Measurements from ENCODE around the gene MC3R. TPM values are rescaled to one million over a fixed set of nuclear protein-coding genes. Genes with fewer than 3 reads are reported as not detected.

MC3R gene
- not detected for polyA plus RNA-seq
- long read RNA-seq, donor 1 = 0 reads
- long read RNA-seq, donor 2 = 0 reads
- long read RNA-seq, donor 3 = 0 reads
- long read RNA-seq, donor 4 = 0 reads
- long read RNA-seq, donor 5 = 0 reads
- long read RNA-seq, donor 6 = 0 reads
- long read RNA-seq, donor 7 = 0 reads
- long read RNA-seq, donor 8 = 0 reads
- long read RNA-seq, donor 9 = 0 reads
- long read RNA-seq, donor 10 = 0 reads
- long read RNA-seq, donor 11 = 0 reads

- WGBS (ENCODE audit: insufficient coverage, low lambda C conversion rate) = 100% methylated on average over 1 of the region's 9 CpGs
- H3K36me3 ChIP-seq (ENCODE audit: control insufficient read depth, insufficient read depth, low read length) = no peaks in the 10 kb centered on the region
- peaks cover 8% of the 10 kb centered on the region for H3K27me3 ChIP-seq (ENCODE audit: control insufficient read depth, insufficient read depth, low read length)
- H3K9me3 ChIP-seq (ENCODE audit: control insufficient read depth, low read depth, low read length) = no peaks in the 10 kb centered on the region
- no peaks in the 10 kb centered on the region for H3K4me1 ChIP-seq (ENCODE audit: control insufficient read depth, insufficient read depth, low read length)
- peak; percentile 26 to 29 for DNase-seq
- no peak within 1 kb of the TSS for H3K4me3 ChIP-seq (ENCODE audit: low read length)
- H3K27ac ChIP-seq (ENCODE audit: low read length) = no peak within 1 kb of the TSS
Measured at GRCh38 chr20:56247954-56248782, at the start of gene MC3R. MC3R (plus strand) TSS chr20:56248732; CDS start chr20:56248844, 112 bp downstream.

DNA sequence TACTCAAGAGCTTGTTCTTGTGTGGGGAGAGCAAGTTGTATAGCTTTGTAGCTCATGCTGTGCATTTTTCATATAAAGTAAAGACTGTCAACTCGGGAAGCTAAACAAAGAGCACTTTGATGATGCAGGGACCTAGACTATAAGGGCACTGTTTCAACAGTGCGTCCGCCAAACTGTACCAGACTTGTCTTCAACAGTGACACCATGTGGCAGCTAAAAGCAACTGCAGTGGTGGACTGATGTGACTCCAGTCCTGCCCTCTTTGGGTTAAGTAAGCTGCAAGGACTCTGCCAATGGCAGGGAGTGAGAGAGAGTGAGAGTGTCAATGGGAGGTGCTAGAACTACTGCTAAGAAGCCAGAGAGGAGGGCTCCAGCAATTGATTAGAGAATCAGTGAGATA, 48.1 kb upstream of the MC3R start:
- Histone ChIP-seq H3K36me3 (ENCODE audit: control insufficient read depth, insufficient read depth, low read length) (no peaks in the 10 kb centered on the region), H3K4me1 (ENCODE audit: control insufficient read depth, insufficient read depth, low read length) (no peaks in the 10 kb centered on the region), H3K27ac (ENCODE audit: low read length) (no peak overlapping the region), H3K27me3 (ENCODE audit: control insufficient read depth, insufficient read depth, low read length) (no peaks in the 10 kb centered on the region), H3K4me3 (ENCODE audit: low read length) (no peak overlapping the region), H3K9me3 (ENCODE audit: control insufficient read depth, low read depth, low read length) (no peaks in the 10 kb centered on the region)
- WGBS (ENCODE audit: insufficient coverage, low lambda C conversion rate) = no CpG with 5 or more reads among the region's 3 CpGs
- DNase-seq = no peak

DNA sequence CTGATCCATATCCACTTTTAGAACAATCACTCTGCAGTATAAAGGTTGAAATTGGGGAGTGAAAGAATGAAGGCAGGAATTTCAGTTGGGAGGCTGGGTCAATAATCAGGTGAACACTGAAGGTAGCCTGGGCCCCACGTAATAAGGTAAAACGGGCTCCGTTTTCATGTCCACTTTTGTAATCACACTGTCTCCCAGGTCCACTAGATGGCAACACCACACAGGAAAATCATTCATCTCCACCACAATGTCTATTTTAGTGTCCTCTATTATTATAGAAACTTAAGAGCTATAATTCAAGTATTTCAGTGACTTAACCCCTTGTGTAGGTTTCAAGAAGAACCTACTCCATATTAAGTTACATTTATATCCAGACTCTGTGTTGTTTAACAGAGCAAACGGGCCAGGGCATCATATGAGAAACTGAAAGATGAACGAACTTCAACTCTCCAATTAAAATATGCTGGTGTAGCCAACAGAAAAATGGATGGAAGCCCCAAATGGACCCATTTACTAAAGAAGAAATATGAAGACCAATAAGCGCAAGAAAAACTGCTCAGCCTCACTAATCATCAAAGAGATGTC, 45.9 kb upstream of the MC3R start:
- Histone ChIP-seq H3K9me3 (ENCODE audit: control insufficient read depth, low read depth, low read length) (no peaks in the 10 kb centered on the region), H3K4me1 (ENCODE audit: control insufficient read depth, insufficient read depth, low read length) (no peaks in the 10 kb centered on the region), H3K27me3 (ENCODE audit: control insufficient read depth, insufficient read depth, low read length) (no peaks in the 10 kb centered on the region), H3K27ac (ENCODE audit: low read length) (no peak overlapping the region), H3K4me3 (ENCODE audit: low read length) (no peak overlapping the region), H3K36me3 (ENCODE audit: control insufficient read depth, insufficient read depth, low read length) (no peaks in the 10 kb centered on the region)
- WGBS (ENCODE audit: insufficient coverage, low lambda C conversion rate) = 82% methylated on average over 3 of the region's 6 CpGs
- DNase-seq = no peak

GRCh38 chr20:56204206-56204605, 44.3 kb upstream of the MC3R start:
- Histone ChIP-seq H3K27ac (ENCODE audit: low read length) (no peak overlapping the region), H3K36me3 (ENCODE audit: control insufficient read depth, insufficient read depth, low read length) (no peaks in the 10 kb centered on the region), H3K4me3 (ENCODE audit: low read length) (no peak overlapping the region), H3K9me3 (ENCODE audit: control insufficient read depth, low read depth, low read length) (no peaks in the 10 kb centered on the region), H3K4me1 (ENCODE audit: control insufficient read depth, insufficient read depth, low read length) (no peaks in the 10 kb centered on the region), H3K27me3 (ENCODE audit: control insufficient read depth, insufficient read depth, low read length) (no peaks in the 10 kb centered on the region)
- DNase-seq = no peak
- no CpG with 5 or more reads among the region's 3 CpGs for WGBS (ENCODE audit: insufficient coverage, low lambda C conversion rate)

GRCh38 chr20:56205346-56205745, 43.2 kb upstream of the MC3R start:
- no peak for DNase-seq
- WGBS (ENCODE audit: insufficient coverage, low lambda C conversion rate) = no CpG with 5 or more reads among the region's 3 CpGs

GRCh38 chr20:56207656-56208055, 40.9 kb upstream of the MC3R start:
- H3K4me3 ChIP-seq (ENCODE audit: low read length) = no peak overlapping the region
- no CpG with 5 or more reads among the region's 4 CpGs for WGBS (ENCODE audit: insufficient coverage, low lambda C conversion rate)
- H3K36me3 ChIP-seq (ENCODE audit: control insufficient read depth, insufficient read depth, low read length) = no peaks in the 10 kb centered on the region

More at GRCh38 chr20:56205346-56205745, 43.2 kb upstream of the MC3R start:
- Histone ChIP-seq H3K4me1 (ENCODE audit: control insufficient read depth, insufficient read depth, low read length) (no peaks in the 10 kb centered on the region), H3K36me3 (ENCODE audit: control insufficient read depth, insufficient read depth, low read length) (no peaks in the 10 kb centered on the region), H3K9me3 (ENCODE audit: control insufficient read depth, low read depth, low read length) (no peaks in the 10 kb centered on the region), H3K27me3 (ENCODE audit: control insufficient read depth, insufficient read depth, low read length) (no peaks in the 10 kb centered on the region), H3K4me3 (ENCODE audit: low read length) (no peak overlapping the region), H3K27ac (ENCODE audit: low read length) (no peak overlapping the region)

GRCh38 chr20:56208121-56208520, 40.4 kb upstream of the MC3R start:
- H3K27me3 ChIP-seq (ENCODE audit: control insufficient read depth, insufficient read depth, low read length) = no peaks in the 10 kb centered on the region
- no peak overlapping the region for H3K4me3 ChIP-seq (ENCODE audit: low read length)
- H3K27ac ChIP-seq (ENCODE audit: low read length) = no peak overlapping the region
- WGBS (ENCODE audit: insufficient coverage, low lambda C conversion rate) = no CpG with 5 or more reads among the region's 1 CpG
- DNase-seq = no peak
- no peaks in the 10 kb centered on the region for H3K36me3 ChIP-seq (ENCODE audit: control insufficient read depth, insufficient read depth, low read length)
- H3K4me1 ChIP-seq (ENCODE audit: control insufficient read depth, insufficient read depth, low read length) = peaks cover 2% of the 10 kb centered on the region
- no peaks in the 10 kb centered on the region for H3K9me3 ChIP-seq (ENCODE audit: control insufficient read depth, low read depth, low read length)

More at GRCh38 chr20:56207656-56208055, 40.9 kb upstream of the MC3R start:
- Histone ChIP-seq H3K4me1 (ENCODE audit: control insufficient read depth, insufficient read depth, low read length) (peaks cover 2% of the 10 kb centered on the region), H3K27ac (ENCODE audit: low read length) (no peak overlapping the region), H3K27me3 (ENCODE audit: control insufficient read depth, insufficient read depth, low read length) (no peaks in the 10 kb centered on the region), H3K9me3 (ENCODE audit: control insufficient read depth, low read depth, low read length) (no peaks in the 10 kb centered on the region)
- DNase-seq = no peak

DNA sequence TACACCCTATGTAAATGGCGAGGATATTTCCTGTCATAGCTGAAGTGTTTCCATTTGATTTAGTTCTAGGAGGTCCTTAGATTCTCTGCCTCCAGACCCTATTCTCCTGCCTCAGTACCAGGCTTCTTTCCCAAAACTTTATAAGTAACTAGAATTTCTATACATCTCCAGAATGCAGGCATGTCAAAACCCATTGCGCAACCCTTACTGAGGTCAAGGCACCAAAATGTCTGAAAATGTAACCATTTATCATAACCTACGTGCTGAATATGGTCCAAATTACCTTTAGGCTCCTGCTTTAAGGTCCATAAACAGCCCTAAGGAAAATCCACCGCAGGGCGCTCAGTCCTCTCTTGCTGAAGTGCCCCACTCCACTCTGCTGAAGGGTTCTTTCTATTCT, 37.5 kb upstream of the MC3R start:
- H3K36me3 ChIP-seq (ENCODE audit: control insufficient read depth, insufficient read depth, low read length) = no peaks in the 10 kb centered on the region
- WGBS (ENCODE audit: insufficient coverage, low lambda C conversion rate) = 94% methylated on average over 2 of the region's 5 CpGs
- no peak overlapping the region for H3K27ac ChIP-seq (ENCODE audit: low read length)

GRCh38 chr20:56212091-56212490, 36.4 kb upstream of the MC3R start:
- WGBS (ENCODE audit: insufficient coverage, low lambda C conversion rate) = no CpG with 5 or more reads among the region's 9 CpGs
- no peaks in the 10 kb centered on the region for H3K27me3 ChIP-seq (ENCODE audit: control insufficient read depth, insufficient read depth, low read length)
- H3K36me3 ChIP-seq (ENCODE audit: control insufficient read depth, insufficient read depth, low read length) = no peaks in the 10 kb centered on the region
- no peak for DNase-seq
- no peaks in the 10 kb centered on the region for H3K9me3 ChIP-seq (ENCODE audit: control insufficient read depth, low read depth, low read length)
- no peak overlapping the region for H3K4me3 ChIP-seq (ENCODE audit: low read length)
- peaks cover 2% of the 10 kb centered on the region for H3K4me1 ChIP-seq (ENCODE audit: control insufficient read depth, insufficient read depth, low read length)
- no peak overlapping the region for H3K27ac ChIP-seq (ENCODE audit: low read length)

More for the DNA sequence above, 37.5 kb upstream of the MC3R start:
- no peak for DNase-seq
- Histone ChIP-seq H3K4me3 (ENCODE audit: low read length) (no peak overlapping the region), H3K27me3 (ENCODE audit: control insufficient read depth, insufficient read depth, low read length) (no peaks in the 10 kb centered on the region), H3K9me3 (ENCODE audit: control insufficient read depth, low read depth, low read length) (no peaks in the 10 kb centered on the region), H3K4me1 (ENCODE audit: control insufficient read depth, insufficient read depth, low read length) (peaks cover 2% of the 10 kb centered on the region)

GRCh38 chr20:56213321-56213720, 35.2 kb upstream of the MC3R start:
- no CpG with 5 or more reads among the region's 2 CpGs for WGBS (ENCODE audit: insufficient coverage, low lambda C conversion rate)
- no peaks in the 10 kb centered on the region for H3K9me3 ChIP-seq (ENCODE audit: control insufficient read depth, low read depth, low read length)
- no peaks in the 10 kb centered on the region for H3K27me3 ChIP-seq (ENCODE audit: control insufficient read depth, insufficient read depth, low read length)
- H3K27ac ChIP-seq (ENCODE audit: low read length) = no peak overlapping the region
- no peak for DNase-seq
- no peak overlapping the region for H3K4me3 ChIP-seq (ENCODE audit: low read length)
- peaks cover 2% of the 10 kb centered on the region for H3K4me1 ChIP-seq (ENCODE audit: control insufficient read depth, insufficient read depth, low read length)
- H3K36me3 ChIP-seq (ENCODE audit: control insufficient read depth, insufficient read depth, low read length) = no peaks in the 10 kb centered on the region

Measured in large intestine (tissue), 12 donors.